ENCODE results near the gene SLAMF1. TPM values are rescaled to one million over a fixed set of nuclear protein-coding genes. Genes with fewer than 3 reads are reported as not detected.

The SLAMF1 gene
- total and polyA plus RNA-seq, 2 of the 13 experiments (the other 11 are each of a cell fraction or from before 2014, with no cell fraction given): not detected

DNA sequence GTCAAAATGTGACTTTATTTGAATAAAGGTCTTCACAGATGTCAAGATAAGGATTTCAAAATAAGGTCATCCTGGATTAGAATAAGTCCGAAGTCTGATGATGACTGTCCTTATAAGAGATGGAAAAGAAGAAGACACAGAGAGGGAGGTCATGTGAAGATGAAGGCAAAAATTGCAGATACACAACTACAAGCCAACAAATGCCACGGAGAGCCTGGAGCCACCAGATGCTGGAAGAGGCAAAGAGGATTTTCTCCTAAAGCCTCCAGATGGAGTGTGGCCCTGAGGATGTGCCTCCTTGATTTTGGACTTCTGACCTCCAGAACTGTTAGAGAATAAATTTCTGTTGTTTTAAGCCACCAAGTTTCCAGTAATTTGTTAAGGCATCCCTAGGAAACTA is 31.2 kb downstream of the SLAMF1 start (continued):
- TF ChIP-seq, protein P1, sequence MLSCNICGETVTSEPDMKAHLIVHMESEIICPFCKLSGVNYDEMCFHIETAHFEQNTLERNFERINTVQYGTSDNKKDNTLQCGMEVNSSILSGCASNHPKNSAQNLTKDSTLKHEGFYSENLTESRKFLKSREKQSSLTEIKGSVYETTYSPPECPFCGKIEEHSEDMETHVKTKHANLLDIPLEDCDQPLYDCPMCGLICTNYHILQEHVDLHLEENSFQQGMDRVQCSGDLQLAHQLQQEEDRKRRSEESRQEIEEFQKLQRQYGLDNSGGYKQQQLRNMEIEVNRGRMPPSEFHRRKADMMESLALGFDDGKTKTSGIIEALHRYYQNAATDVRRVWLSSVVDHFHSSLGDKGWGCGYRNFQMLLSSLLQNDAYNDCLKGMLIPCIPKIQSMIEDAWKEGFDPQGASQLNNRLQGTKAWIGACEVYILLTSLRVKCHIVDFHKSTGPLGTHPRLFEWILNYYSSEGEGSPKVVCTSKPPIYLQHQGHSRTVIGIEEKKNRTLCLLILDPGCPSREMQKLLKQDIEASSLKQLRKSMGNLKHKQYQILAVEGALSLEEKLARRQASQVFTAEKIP (CRISPR knock-in tag; IDR thresholded peaks at IDR 0.05; ENCODE audit: borderline replicate concordance): no peak

- H3K4me2 ChIP-seq (ENCODE audit: low read depth, low read length): no peak overlapping the region
- no TSS peak for BruUV-seq (replicated peaks)
- CTCF ChIA-PET (ENCODE audit: low intra/inter-chr PET ratio, low total read pairs): no interaction called here
Measured at GRCh38 chr1:160614410-160614809, 32.4 kb downstream of the SLAMF1 start.

More at GRCh38 chr1:160614410-160614809, 32.4 kb downstream of the SLAMF1 start:
- Histone ChIP-seq H3K27ac (ENCODE audit: extremely low read length, insufficient read depth, low read length) (no peak overlapping the region), H3K27me3 (ENCODE audit: control insufficient read depth in 1 of 2, insufficient read depth in 2 of 2, low read length in 2 of 2) (peaks cover 0 to 9% of the 10 kb centered on the region in 2 experiments; a peak in 2 of 5 replicates), H4K20me1 (ENCODE audit: insufficient read depth, low read length) (no peaks in the 10 kb centered on the region), H2AFZ (ENCODE audit: low read length) (no peak overlapping the region), H3K4me1 (ENCODE audit: insufficient read depth, low read length) (no peaks in the 10 kb centered on the region), H3K79me2 (ENCODE audit: insufficient read depth, low read length) (no peaks in the 10 kb centered on the region), H3K9me3 (ENCODE audit: low read length) (no peaks in the 10 kb centered on the region; the same call in 1 of the 2 replicates), H3K9ac (ENCODE audit: insufficient read depth, low read depth, low read length) (no peak overlapping the region), H3K36me3 (replicated peaks in 1 of 2; ENCODE audit: control insufficient read depth in 1 of 2, insufficient read depth in 2 of 2, low read length in 2 of 2) (no peaks in the 10 kb centered on the region), H3K4me3 (replicated peaks in 1 of 3; ENCODE audit: insufficient read depth in 1 of 3, low read depth in 2 of 3, low read length in 3 of 3) (no peak overlapping the region)
- intact Hi-C loops (cut with micrococcal nuclease; ENCODE audit: unreplicated experiment) (no loop called here), in situ Hi-C loops (cut with HindIII; ENCODE audit: extremely low pct_ligation_motif_present, low pct_unique_long_range_greater_than_20kb) (no loop called here)
- POLR2A ChIA-PET: no interaction called here
- ATAC-seq (no peak), DNase-seq (ENCODE audit: low spot score) (no peak), FAIRE-seq (no peak)
- 13% methylated on average over 5 of the region's 5 CpGs for WGBS (ENCODE audit: low lambda C conversion rate)
- TF ChIP-seq ZSCAN30 (CRISPR knock-in tag; IDR thresholded peaks at IDR 0.05) (no peak), ZNF501 (CRISPR knock-in tag; IDR thresholded peaks at IDR 0.05) (no peak), ZNF660 (CRISPR knock-in tag; IDR thresholded peaks at IDR 0.05; ENCODE audit: borderline replicate concordance, low read depth) (no peak), ARID4A (CRISPR knock-in tag; IDR thresholded peaks at IDR 0.05; ENCODE audit: borderline replicate concordance) (no peak), AGO2 (optimal IDR thresholded peaks at IDR 0.05; ENCODE audit: low read depth, low read length) (no peak), ATRX (CRISPR knock-in tag; IDR thresholded peaks at IDR 0.05; ENCODE audit: borderline replicate concordance) (no peak), ZNF451 (CRISPR knock-in tag; IDR thresholded peaks at IDR 0.05) (no peak), PHB2 (IDR thresholded peaks at IDR 0.05; ENCODE audit: partially characterized antibody) (no peak), KAT2B (IDR thresholded peaks at IDR 0.05; ENCODE audit: borderline replicate concordance, low read depth, low read length) (no peak), NCOA2 (CRISPR knock-in tag; IDR thresholded peaks at IDR 0.05) (no peak)
